IMR-90 (cell line): ENCODE results near the gene ANTXR1. TPM values are rescaled to one million over a fixed set of nuclear protein-coding genes. Genes with fewer than 3 reads are reported as not detected.

Source experiments
- ATAC-seq: fragments of 200-7000 bp; cut with Tn5 transposase; 2 replicates; pipeline ENCODE4 v1.9.1; 2020; ENCODE audit warnings: low read depth, mild to moderate bottlenecking, moderate library complexity
- BruUV-seq: library from RNA; stranded (reverse); fragments of 400-500 nt; replicated peaks from 2 replicates; lab custom pipeline; 2021; lab: Mats Ljungman, UMichigan
- CTCF ChIA-PET: fragments of 300-600 bp; formaldehyde crosslinking; extraction: SDS; loops from one replicate; lab custom pipeline; 2021; ENCODE audit warnings: antibody characterized with exemption; lab: Yijun Ruan, JAX
- POLR2A ChIA-PET: fragments of 300-600 bp; sonication (Branson Sonifier 250); formaldehyde crosslinking; loops from one replicate; lab custom pipeline; 2022; ENCODE audit warnings: antibody characterized with exemption; ENCODE audit not compliant: unreplicated experiment; lab: Charles Lee
- DNase-seq: peaks from one replicate; pipeline ENCODE4 v3.0.0; 2013
- H2AFZ ChIP-seq: replicated peaks from 2 replicates; pipeline ENCODE3; 2013; ENCODE audit warnings: low read length, mild to moderate bottlenecking; ENCODE audit not compliant: poor library complexity
- H2AK5ac ChIP-seq: 2 replicates; pipeline ENCODE4 v1.6.1; 2013; ENCODE audit warnings: low read depth, low read length, inconsistent platforms
- H2AK9ac ChIP-seq: replicated peaks from 2 replicates; pipeline ENCODE3; 2013; ENCODE audit warnings: mild to moderate bottlenecking, low read depth, low read length, moderate library complexity; ENCODE audit not compliant: poor library complexity
- H2BK120ac ChIP-seq: 2 replicates; pipeline ENCODE4 v1.6.1; 2013; ENCODE audit warnings: low read depth, low read length, inconsistent platforms
- H2BK15ac ChIP-seq: 3 replicates; pipeline ENCODE4 v1.6.1; 2013; ENCODE audit warnings: low read depth, low read length, inconsistent platforms
- H2BK20ac ChIP-seq: 2 replicates; pipeline ENCODE4 v1.6.1; 2013; ENCODE audit warnings: low read depth, mild to moderate bottlenecking, inconsistent platforms, low read length, moderate library complexity
- H2BK5ac ChIP-seq: 2 replicates; pipeline ENCODE4 v1.6.1; 2013; ENCODE audit warnings: mild to moderate bottlenecking, low read depth, low read length, inconsistent platforms; ENCODE audit not compliant: poor library complexity, severe bottlenecking
- H3K14ac ChIP-seq: replicated peaks from 2 replicates; pipeline ENCODE4 v1.6.1; 2013; ENCODE audit warnings: low read depth, low read length, inconsistent platforms
- H3K18ac ChIP-seq: 2 replicates; pipeline ENCODE4 v1.6.1; 2013; ENCODE audit warnings: low read depth, low read length, control low read depth
- H3K23ac ChIP-seq: 2 replicates; pipeline ENCODE4 v1.6.1; 2013; ENCODE audit warnings: low read depth, low read length, inconsistent platforms
- H3K27ac ChIP-seq: 2 replicates; pipeline ENCODE4 v1.5.1; 2013; ENCODE audit warnings: mild to moderate bottlenecking, control low read depth, low read length; ENCODE audit not compliant: insufficient read depth
- H3K27me3 ChIP-seq: 2 replicates; pipeline ENCODE4 v1.6.1; 2013; ENCODE audit warnings: low read length; ENCODE audit not compliant: control insufficient read depth, insufficient read depth
- H3K36me3 ChIP-seq: 2 replicates; pipeline ENCODE4 v1.6.1; 2013; ENCODE audit warnings: low read length, mixed read lengths; ENCODE audit not compliant: control insufficient read depth, insufficient read depth
- H3K4ac ChIP-seq: 2 replicates; pipeline ENCODE4 v1.6.1; 2013; ENCODE audit warnings: low read depth, low read length, inconsistent platforms
- H3K4me1 ChIP-seq: 2 replicates; pipeline ENCODE4 v1.6.1; 2013; ENCODE audit warnings: low read length, mixed read lengths; ENCODE audit not compliant: control insufficient read depth, insufficient read depth
- H3K4me2 ChIP-seq: 2 replicates; pipeline ENCODE4 v1.6.1; 2013; ENCODE audit warnings: low read depth, mild to moderate bottlenecking, control low read depth, low read length, moderate library complexity
- H3K4me3 ChIP-seq: 2 replicates; pipeline ENCODE4 v1.5.1; 2013; ENCODE audit warnings: low read depth, mild to moderate bottlenecking, control low read depth, low read length, moderate library complexity; ENCODE audit not compliant: insufficient read depth
- H3K56ac ChIP-seq: 2 replicates; pipeline ENCODE4 v1.6.1; 2013; ENCODE audit warnings: low read length, inconsistent platforms; ENCODE audit not compliant: insufficient read depth; ENCODE audit errors: extremely low read depth
- H3K79me1 ChIP-seq, 2 experiments: 2 replicates each; pipeline ENCODE4 v1.6.1; 2013; ENCODE audit warnings: low read length in 2 of 2, inconsistent platforms in 1 of 2, low read depth in 1 of 2
- H3K9ac ChIP-seq: 2 replicates; pipeline ENCODE4 v1.6.1; 2013; ENCODE audit warnings: low read depth, low read length, control low read depth
- H3K9me1 ChIP-seq: 2 replicates; pipeline ENCODE4 v1.6.1; 2013; ENCODE audit warnings: low read length, inconsistent platforms; ENCODE audit not compliant: insufficient read depth
- H3K9me3 ChIP-seq: 2 replicates; pipeline ENCODE4 v1.6.1; 2013; ENCODE audit warnings: low read length; ENCODE audit not compliant: control insufficient read depth, insufficient read depth
- H4K20me1 ChIP-seq: 2 replicates; pipeline ENCODE4 v1.6.1; 2013; ENCODE audit warnings: low read length, inconsistent platforms; ENCODE audit not compliant: insufficient read depth
- H4K5ac ChIP-seq: 2 replicates; pipeline ENCODE4 v1.6.1; 2013; ENCODE audit warnings: mild to moderate bottlenecking, low read depth, low read length, control low read depth
- H4K8ac ChIP-seq, 2 experiments: 2 replicates each; pipeline ENCODE4 v1.6.1; 2013; ENCODE audit warnings: low read depth in 2 of 2, low read length in 2 of 2, control low read depth in 1 of 2, inconsistent platforms in 1 of 2
- H4K91ac ChIP-seq: 2 replicates; pipeline ENCODE4 v1.6.1; 2013; ENCODE audit warnings: low read depth, low read length, inconsistent platforms; ENCODE audit not compliant: insufficient read depth
- RAD21 ChIP-seq: IDR thresholded peaks from 2 replicates; pipeline ENCODE4 v1.6.1; 2012; ENCODE audit warnings: low read length, improper control_type of control experiment
- RFX5 ChIP-seq: IDR thresholded peaks from 2 replicates; pipeline ENCODE4 v1.8.0; 2012; ENCODE audit warnings: low read depth, mild to moderate bottlenecking, low read length, moderate library complexity
- WGBS, 2 experiments: methylation state at CpG; one replicate each; pipeline versions ENCODE4 v1.1.5 to v1.1.7; 2013; ENCODE audit warnings: missing lambda C conversion rate in 2 of 2; ENCODE audit not compliant: insufficient read length in 1 of 2; ENCODE audit errors: extremely low coverage in 2 of 2; 5-methylcytosine and 5-hydroxymethylcytosine counted together
- dilution Hi-C: fragments of 300-500 bp; cut with HindIII; formaldehyde crosslinking; loops from one replicate; pipeline ENCODE4 v1.14.3; 2018; ENCODE audit warnings: low sequenced_read_pairs; ENCODE audit not compliant: unreplicated experiment
- in situ Hi-C: fragments of 300-500 bp; cut with MboI; formaldehyde crosslinking; loops from 3 replicates; pipeline ENCODE4 v1.14.3; 2019; ENCODE audit warnings: low sequenced_read_pairs, inconsistent platforms, mixed read lengths
- intact Hi-C: fragments of 100-400 bp; cut with micrococcal nuclease; formaldehyde crosslinking; loops from 2 replicates; pipeline ENCODE4 v1.10.0; 2022
- polyA plus RNA-seq, 3 experiments: library from polyadenylated mRNA; depleted of rRNA; stranded (reverse); fragments of >200 nt; gene quantifications; 2 replicates each; pipeline ENCODE4 v1.2.3, GENCODE V29; 2012; ENCODE audit warnings: low replicate concordance in 1 of 3
- total RNA-seq: library from RNA; depleted of rRNA; stranded (reverse); fragments of >200 nt; gene quantifications from 2 replicates; pipeline ENCODE4 v1.2.3, GENCODE V29; 2012

ANTXR1 gene
- total and polyA plus RNA-seq, 2 of the 4 experiments (the other 2 are of a cell fraction): 27.2 to 36.9 TPM

DNA sequence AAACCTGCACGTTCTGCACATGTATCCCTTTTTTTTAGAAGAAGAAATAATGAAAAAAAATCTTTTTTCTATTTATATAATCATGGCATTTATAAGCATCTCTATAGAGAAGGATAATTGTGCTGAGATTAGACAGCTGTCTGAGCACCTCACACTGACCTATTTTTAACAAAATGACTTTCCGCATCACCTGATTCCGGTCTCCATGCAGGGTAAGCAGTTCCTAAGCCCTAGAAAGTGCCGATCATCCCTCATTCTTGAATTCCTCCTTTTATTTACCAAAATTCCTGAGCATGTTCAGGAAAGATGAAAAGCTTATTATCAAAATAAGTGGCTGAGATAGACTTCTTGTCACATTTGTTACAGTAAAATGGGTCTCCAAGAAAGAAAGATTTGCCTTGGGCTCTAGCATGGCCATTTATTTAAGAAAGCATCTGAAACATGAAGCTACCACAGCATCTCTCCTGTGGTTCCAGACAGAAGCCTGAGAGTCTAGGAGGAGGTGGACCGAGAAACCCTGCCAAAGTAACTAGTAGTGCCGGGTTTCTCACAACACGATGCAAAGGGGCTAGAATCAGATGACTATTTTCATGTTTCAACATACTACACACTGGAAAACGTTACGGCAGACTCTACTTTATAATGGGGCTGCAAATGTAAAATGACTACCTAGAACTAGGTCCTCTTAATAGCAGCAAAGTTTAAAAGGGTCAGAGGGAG is 37.9 kb upstream of the ANTXR1 start (continued):
- no peak for TF ChIP-seq RAD21

DNA sequence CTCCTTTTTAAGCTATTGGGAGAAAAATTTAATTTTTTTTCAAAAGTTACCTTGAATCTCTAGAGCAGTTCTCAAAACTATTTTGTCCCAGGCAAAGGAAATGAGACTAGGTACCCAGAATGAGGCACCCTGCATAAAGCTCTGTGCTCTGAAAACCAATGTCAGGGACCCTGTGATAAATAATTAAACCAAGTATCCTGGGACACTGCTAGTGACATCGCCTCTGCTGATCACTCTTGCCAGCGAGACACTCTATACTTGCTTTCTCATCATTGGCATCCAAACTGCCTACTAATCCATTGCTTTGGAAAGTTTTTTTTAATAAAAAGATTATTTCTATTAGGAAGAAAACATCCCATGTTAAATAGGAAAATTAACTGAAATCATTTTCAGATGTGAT is 37.1 kb upstream of the ANTXR1 start:
- no peak for TF ChIP-seq RFX5

More for the DNA sequence above, 37.1 kb upstream of the ANTXR1 start:
- in situ Hi-C loops: no loop called here
- Histone ChIP-seq H2BK15ac (no peak overlapping the region), H4K91ac (no peak overlapping the region), H2AFZ (no peak overlapping the region), H3K27ac (no peak overlapping the region), H3K56ac (no peak overlapping the region), H4K5ac (no peak overlapping the region), H3K23ac (no peak overlapping the region), H4K8ac (no peak overlapping the region), H3K9ac (no peak overlapping the region), H3K4ac (no peak overlapping the region), H3K4me3 (no peak overlapping the region), H4K20me1 (no peaks in the 10 kb centered on the region), H2BK20ac (no peak overlapping the region; the same call in 1 of the 2 replicates), H3K4me2 (no peak overlapping the region), H3K14ac (no peak overlapping the region), H3K79me1 (peaks cover 0 to 3% of the 10 kb centered on the region in 2 experiments; a peak in 1 of 4 replicates), H2BK120ac (peak overlapping the region; percentile 57), H3K4me1 (peaks cover 16% of the 10 kb centered on the region), H2BK5ac (no peak overlapping the region), H3K9me1 (peaks cover 14% of the 10 kb centered on the region), H3K27me3 (no peaks in the 10 kb centered on the region), H3K18ac (no peak overlapping the region), H3K9me3 (no peaks in the 10 kb centered on the region), H3K36me3 (no peaks in the 10 kb centered on the region), H2AK9ac (no peak overlapping the region), H2AK5ac (no peak overlapping the region)
- DNase-seq: no peak
- WGBS, 2 experiments: no CpG with 5 or more reads among the region's 2 CpGs
- dilution Hi-C loops: no loop called here
- CTCF ChIA-PET: no interaction called here
- intact Hi-C loops: no loop called here
- no TSS peak for BruUV-seq
- POLR2A ChIA-PET: no interaction called here
- ATAC-seq: no peak
